Loucy (cell line): ENCODE measurements around the gene PLCH1.

Experiments
- CTCF ChIP-seq: fragments of 200-600 bp; sonication (generic); conservative IDR thresholded peaks from 2 replicates; pipeline ENCODE4 v1.5.1; 2014; ENCODE audit warnings: mild to moderate bottlenecking, antibody characterized with exemption, low read length
- EZH2phosphoT487 ChIP-seq: fragments of 200-600 bp; IDR thresholded peaks from 2 replicates; pipeline ENCODE4 v1.6.1; 2018; ENCODE audit warnings: antibody characterized with exemption, mild to moderate bottlenecking, moderate library complexity, borderline replicate concordance

DNA sequence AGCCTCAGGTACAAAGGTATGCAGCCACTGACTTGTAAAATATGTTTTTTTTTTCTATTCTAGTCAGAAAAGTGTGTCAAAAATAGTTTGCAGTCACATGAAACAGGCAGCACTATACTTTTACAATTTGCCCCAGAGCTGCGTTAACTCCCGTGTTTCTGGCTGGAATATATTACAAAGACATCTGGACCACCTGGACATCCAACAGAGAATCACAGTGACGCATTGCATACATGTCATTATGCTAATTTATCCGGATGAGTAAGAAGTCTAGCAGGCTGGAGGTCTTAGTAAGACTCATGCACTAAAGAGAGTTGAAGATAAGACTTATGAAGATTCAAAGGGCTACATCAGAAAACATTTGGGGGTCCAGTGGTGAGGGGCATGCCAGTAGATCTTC, 412.2 kb downstream of the PLCH1 start:
- TF ChIP-seq CTCF (no peak), EZH2phosphoT487 (no peak)
